Prostate gland (tissue), 2 donors: ENCODE data around the gene MAMLD1.

Experiments used
- CTCF ChIP-seq, 4 experiments: fragments of 200-600 bp in 2 of 4; fragments of 450-650 bp in 2 of 4; sonication (generic) in 2 of 4; IDR thresholded peaks; 1 replicate in 3 of 4; 2 replicates in 1 of 4; pipeline ENCODE4 v1.5.1; 2016 to 2019; ENCODE audit warnings: antibody characterized with exemption in 4 of 4, mild to moderate bottlenecking in 2 of 4, moderate library complexity in 2 of 4
- POLR2A ChIP-seq: fragments of 450-650 bp; IDR thresholded peaks from one replicate; pipeline ENCODE4 v1.6.1; 2016; ENCODE audit warnings: antibody characterized with exemption, mild to moderate bottlenecking
- POLR2AphosphoS5 ChIP-seq: sonication (generic); formaldehyde crosslinking; IDR thresholded peaks from one replicate; pipeline ENCODE4 v1.6.1; 2017; ENCODE audit warnings: antibody characterized with exemption

- TF ChIP-seq CTCF (IDR thresholded peaks at IDR 0.05) (no peak), POLR2A (no peak), POLR2AphosphoS5 (no peak)
Measured at GRCh38 chrX:150542846-150543229, 179.7 kb downstream of the MAMLD1 start.
